NCI-H226 (cell line): ENCODE results near the gene ELN.

ENCODE experiments used
- DNase-seq: peaks from one replicate; pipeline ENCODE4 v3.0.0-alpha.2; 2015

Gene ELN

GRCh38 chr7:74064696-74065095 lies 36.7 kb downstream of the ELN start:
- no peak for DNase-seq

- DNase-seq = no peak
Observed at GRCh38 chr7:74066626-74067025, 38.7 kb downstream of the ELN start.

- DNase-seq = no peak
Observed at GRCh38 chr7:74068378-74069085, 40.6 kb downstream of the ELN start.

GRCh38 chr7:74069086-74069541 lies 41.1 kb downstream of the ELN start:
- no peak for DNase-seq

GRCh38 chr7:74069790-74070618 lies 42.0 kb downstream of the ELN start:
- no peak for DNase-seq

GRCh38 chr7:74070619-74070921 lies 42.6 kb downstream of the ELN start:
- DNase-seq = no peak

- no peak for DNase-seq
Observed at GRCh38 chr7:74071121-74071520, 43.1 kb downstream of the ELN start.

- DNase-seq = no peak
Observed at GRCh38 chr7:74074770-74075169, 46.8 kb downstream of the ELN start.

- no peak for DNase-seq
Observed at GRCh38 chr7:74078461-74078860, 50.5 kb downstream of the ELN start.

GRCh38 chr7:74082770-74083116 lies 54.8 kb downstream of the ELN start:
- DNase-seq = no peak

GRCh38 chr7:74083117-74083876 lies 55.3 kb downstream of the ELN start, which contains the start of gene LIMK1:
Gene LIMK1 (plus strand): TSS chr7:74083804. CDS start chr7:74083991, 187 bp downstream.
- peak; percentile 51 for DNase-seq

GRCh38 chr7:74083928-74084721 lies 56.2 kb downstream of the ELN start:
- DNase-seq = peak; percentile 79

GRCh38 chr7:74084722-74085578 lies 57.0 kb downstream of the ELN start:
- peak; percentile 54 for DNase-seq

- no peak for DNase-seq
Observed at GRCh38 chr7:74087791-74088453, 59.9 kb downstream of the ELN start.

- no peak for DNase-seq
Observed at GRCh38 chr7:74092321-74092963, 64.5 kb downstream of the ELN start.

GRCh38 chr7:74092964-74093471 lies 65.0 kb downstream of the ELN start:
- no peak for DNase-seq

GRCh38 chr7:74093671-74094223 lies 65.8 kb downstream of the ELN start:
- no peak for DNase-seq

- DNase-seq = peak; percentile 94
Observed at GRCh38 chr7:74094224-74095101, 66.5 kb downstream of the ELN start.

- DNase-seq = no peak
Observed at GRCh38 chr7:74095135-74095534, 67.2 kb downstream of the ELN start.
